H54 (cell line): Measurements from ENCODE around the gene PCK1.

Experiments
- DNase-seq: peaks from one replicate; pipeline ENCODE4 v3.0.0; 2011; ENCODE audit warnings: low spot score, mixed read lengths; ENCODE audit not compliant: insufficient read length
- FAIRE-seq: peaks from 3 replicates; lab custom pipeline; 2011; peaks lifted over from hg19 to GRCh38; lab: Jason Lieb, UNC
- POLR2A ChIP-seq: IDR thresholded peaks from 2 replicates; pipeline ENCODE4 v1.6.1; 2011; ENCODE audit warnings: low read depth, mild to moderate bottlenecking, low read length

PCK1 gene

DNA sequence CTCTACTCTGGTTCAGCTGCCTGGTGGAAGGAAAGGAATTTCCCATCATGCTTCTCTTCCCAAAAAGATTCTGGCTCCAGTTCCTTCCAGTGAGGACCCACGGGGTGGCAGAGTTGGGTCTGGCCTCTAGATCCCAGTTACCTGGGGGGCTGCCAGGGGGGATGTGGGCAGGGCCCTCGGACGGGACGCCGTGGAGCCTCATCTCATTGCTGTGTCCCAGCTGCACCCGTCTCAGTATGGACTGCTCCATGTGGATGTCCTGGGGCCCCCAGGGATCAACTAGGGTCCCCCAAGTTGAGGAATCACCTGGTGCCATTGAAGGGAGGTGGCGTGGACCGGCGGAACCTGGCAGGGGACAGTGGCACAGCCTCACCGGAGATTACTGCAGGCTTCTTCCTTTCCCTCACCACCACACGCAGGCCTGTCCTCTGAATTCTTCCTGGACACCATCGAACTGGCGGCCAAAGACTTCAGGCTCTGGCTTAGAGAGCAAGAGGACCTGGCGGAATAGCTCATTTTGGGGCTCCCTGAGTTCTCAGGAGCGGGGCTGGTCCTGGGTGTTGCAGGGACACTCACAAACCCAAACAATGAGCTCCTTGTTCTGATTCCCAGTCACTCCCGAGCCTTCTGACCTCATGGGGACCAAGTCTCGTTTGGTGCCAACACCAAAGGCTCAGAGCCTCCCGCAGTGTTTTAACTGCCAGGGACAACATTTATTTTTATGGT, 50.8 kb downstream of the PCK1 start:
- DNase-seq (no peak), FAIRE-seq (no peak)

DNA sequence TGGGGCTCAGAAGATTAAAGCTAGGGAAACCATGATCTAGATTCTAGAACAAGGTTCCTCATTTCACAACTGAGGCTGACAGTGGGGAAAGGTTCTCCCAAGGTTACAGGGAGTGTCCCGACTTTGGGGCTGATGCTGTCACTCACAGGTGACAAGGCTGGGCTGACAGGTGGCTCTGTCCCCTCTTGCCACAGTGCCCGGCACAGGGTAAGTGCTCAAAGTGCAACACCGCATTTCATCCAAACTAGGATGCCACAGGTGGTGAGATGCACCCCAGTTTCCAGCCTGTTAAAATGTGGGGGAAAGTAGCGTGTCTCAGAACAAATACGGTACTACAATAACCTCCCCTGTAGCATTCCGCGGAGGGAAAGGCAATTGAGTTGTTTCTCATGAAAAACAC, 51.5 kb downstream of the PCK1 start:
- TF ChIP-seq POLR2A: no peak
- DNase-seq (no peak), FAIRE-seq (no peak)

More for the DNA sequence above, 50.8 kb downstream of the PCK1 start:
- TF ChIP-seq POLR2A: no peak

DNA sequence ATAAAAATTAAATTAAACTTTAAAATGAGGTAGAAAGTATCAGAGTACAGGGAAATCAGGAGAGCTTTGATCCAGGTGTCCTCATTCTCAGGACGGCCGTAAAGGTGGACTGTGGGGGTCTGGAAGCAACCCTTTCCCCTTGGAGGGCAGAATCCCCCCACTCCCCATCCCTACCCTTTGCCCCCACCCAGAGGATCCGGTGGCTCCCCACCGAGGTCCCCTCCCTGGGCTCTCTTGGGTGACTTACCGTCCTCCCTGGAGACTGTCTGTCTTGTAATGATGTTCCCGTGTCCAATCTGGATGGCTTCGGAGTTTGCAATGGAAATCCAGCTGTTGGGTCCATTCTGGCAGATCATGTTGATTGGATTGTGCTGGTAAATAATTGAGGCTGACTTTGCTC, 52.0 kb downstream of the PCK1 start:
- DNase-seq (no peak), FAIRE-seq (no peak)
- no peak for TF ChIP-seq POLR2A

DNA sequence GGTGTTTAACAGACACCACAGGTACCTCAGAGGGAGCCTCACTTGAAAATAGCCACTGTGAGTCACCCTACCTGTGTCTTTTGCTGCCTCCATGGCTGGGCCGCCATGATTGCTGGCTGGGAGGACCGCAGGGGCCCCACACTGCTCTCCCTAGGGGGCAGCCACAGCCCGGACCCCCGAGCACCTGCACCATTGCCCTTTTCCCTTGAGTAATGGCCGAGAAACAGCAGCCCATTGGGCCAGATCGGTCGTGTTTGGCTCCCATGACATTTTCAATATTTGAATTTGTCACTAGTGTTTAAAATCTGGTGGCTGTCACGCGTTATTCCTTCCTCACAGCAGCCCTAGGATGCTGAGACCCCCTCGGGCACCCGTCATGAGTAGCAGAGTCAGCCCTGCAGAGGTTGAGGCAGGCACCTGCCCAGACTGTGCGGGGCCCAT, 52.6 kb downstream of the PCK1 start:
- FAIRE-seq: no peak
- no peak for DNase-seq
- TF ChIP-seq POLR2A: no peak

DNA sequence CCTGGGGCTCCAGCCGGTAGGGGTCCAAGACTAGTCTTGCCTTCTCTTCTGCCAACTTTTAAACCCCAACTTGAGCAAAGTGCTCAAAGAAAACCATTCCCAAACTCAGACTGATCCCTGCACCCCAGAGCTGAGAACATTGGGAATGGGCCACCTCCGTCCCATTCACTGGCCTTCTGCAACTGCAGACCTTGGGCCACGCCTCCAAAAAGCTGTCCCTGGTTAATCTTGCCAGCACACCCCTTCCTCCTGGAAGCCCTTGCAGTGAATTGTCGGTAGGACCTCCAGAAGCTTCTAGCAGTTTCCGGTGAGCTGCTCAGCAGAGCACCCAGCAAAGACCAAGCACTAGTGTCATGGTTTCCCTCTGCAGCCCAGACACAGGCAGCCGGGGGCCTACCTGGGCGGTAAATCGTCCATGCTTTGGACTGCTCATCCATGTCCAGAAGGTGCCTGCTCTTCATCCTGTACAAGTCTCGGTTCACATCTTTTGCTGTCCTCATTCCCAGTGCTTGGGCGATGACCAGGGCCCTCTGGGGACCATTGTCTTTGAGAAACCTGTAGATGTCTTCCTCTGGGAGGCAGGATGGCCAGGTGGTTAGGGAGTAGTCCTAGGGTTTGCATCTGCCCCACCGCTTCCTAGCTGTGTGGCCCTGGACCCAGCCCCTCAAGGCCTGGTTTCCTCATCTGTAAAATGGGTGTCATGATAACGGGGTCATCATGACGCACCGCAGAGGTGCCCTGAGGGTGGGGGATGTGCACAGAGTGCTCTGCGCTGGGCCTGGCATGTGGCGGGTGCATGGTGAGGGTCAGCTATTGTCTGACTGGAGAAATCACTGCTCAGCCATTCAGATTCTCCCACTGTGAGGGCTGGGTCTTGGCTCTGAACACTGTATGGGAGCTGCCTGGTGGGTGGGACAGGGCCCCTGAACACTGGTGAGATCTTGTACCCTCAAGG, 53.9 kb downstream of the PCK1 start:
- FAIRE-seq: no peak

DNA sequence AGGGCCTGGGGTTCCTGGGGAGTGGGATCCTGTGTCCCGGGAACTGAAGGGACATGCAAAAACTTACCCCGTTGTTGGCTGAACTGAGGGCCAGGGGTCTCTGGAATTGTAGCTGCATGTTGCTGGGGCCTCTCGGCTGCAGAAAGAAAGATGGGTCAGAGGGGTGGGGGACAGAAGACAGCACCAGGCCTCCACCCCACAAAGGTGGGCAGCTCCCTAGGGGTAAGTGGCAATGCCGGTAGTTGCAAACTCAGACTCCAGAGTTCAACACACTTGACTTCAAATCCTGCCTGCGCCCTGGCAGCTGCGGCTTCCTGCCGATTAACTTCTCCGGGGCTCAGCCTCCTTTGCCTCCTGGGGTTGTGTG, 54.5 kb downstream of the PCK1 start:
- DNase-seq: no peak
- TF ChIP-seq POLR2A: no peak
- FAIRE-seq: no peak

More for the DNA sequence above, 53.9 kb downstream of the PCK1 start:
- no peak for DNase-seq
- no peak for TF ChIP-seq POLR2A

DNA sequence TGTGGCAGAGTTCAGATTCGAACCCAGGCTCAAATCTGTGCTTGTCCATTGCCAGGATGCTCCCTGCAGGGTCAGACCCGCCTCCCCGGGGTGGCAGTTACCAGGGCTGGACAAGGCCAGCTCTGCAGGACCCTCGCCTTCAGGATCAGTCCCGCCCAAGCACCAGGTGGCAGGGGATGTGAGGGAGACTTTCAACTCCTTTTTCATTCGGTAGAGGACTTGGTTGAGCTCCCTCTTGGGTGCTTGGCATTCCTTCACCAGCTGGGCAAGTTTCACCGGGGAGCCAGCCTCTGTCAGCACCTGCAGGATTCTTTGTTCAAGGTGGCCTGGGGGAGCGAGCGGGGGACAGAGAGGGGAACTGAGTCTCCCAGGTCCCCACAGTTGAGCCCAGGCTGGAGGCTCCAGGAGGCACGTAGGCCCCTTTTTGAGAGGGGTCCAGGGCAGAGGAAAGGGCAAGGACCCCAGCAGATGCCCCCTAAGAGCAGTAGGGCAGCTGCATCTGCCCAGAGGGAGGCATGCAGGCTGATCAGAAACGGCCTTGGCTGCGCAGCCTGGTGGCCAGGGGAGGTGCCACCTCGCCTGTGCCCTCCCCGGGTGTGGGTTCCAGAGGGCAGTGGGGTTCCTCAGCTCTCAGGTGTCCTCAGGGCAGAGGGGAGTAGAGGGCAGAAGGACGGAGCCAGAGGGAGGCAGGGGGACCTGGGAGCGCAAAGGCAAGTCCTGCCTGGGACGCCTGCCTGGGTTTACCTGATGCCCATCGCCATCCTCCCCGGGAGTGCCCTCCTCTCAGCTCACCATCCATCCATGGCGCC, 55.4 kb downstream of the PCK1 start:
- no peak for DNase-seq
- FAIRE-seq: no peak
- no peak for TF ChIP-seq POLR2A

DNA sequence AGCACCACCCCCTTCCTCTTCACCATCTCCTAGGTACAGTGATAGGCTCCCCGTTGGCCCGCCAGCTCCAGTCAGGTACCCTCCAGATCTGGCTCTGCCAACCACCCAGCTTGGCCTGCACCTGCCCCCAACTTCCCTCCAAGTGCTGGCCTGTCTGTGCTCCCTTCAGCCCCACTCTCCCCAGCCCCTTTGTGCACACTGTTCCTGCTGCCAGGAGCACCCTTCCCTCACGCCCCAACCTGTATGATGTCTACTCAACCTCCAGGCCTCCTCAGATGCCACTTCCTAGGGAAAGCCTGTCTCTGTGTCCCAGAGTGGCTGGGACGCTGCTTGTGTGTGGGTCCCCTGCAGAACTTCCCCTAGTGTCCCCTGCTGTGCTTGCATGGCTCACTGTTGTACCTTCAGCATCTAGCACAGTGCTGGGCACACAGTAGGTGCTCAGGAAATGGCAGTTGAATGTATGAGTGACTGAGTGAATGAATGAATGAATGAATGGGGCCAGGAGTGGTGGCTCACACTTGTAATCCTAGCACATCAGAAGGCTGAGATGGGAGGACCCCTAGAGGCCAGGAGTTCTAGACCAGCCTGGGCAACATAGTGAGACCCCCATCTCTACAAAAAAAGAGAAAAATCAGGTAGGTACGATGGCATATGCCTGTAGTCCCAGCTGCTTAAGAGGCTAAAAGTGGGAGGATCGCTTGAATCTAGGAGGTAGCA, 56.3 kb downstream of the PCK1 start:
- FAIRE-seq: no peak
- DNase-seq: no peak
- no peak for TF ChIP-seq POLR2A
